ENCODE data around the gene CDC40.

DNA sequence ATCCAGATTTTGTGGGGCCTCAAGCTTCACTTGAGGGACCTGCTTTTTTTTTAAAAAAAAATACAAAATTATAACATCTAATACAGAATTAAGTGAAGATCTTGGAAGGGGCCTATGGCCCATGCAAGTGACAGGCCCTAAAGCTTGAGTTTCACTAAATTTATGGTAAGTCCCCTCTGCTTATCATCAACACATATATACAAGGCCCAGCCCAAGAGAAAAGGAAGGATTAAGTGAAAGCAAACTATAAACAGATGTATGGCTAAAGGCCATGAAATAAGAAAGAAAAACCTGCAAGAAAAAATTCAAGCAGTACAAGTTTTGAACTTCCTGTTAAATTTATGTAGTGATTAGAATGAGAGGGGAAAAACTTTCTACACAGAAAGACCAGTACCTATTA, 86.8 kb downstream of the CDC40 start:
- TF ChIP-seq, protein P1, sequence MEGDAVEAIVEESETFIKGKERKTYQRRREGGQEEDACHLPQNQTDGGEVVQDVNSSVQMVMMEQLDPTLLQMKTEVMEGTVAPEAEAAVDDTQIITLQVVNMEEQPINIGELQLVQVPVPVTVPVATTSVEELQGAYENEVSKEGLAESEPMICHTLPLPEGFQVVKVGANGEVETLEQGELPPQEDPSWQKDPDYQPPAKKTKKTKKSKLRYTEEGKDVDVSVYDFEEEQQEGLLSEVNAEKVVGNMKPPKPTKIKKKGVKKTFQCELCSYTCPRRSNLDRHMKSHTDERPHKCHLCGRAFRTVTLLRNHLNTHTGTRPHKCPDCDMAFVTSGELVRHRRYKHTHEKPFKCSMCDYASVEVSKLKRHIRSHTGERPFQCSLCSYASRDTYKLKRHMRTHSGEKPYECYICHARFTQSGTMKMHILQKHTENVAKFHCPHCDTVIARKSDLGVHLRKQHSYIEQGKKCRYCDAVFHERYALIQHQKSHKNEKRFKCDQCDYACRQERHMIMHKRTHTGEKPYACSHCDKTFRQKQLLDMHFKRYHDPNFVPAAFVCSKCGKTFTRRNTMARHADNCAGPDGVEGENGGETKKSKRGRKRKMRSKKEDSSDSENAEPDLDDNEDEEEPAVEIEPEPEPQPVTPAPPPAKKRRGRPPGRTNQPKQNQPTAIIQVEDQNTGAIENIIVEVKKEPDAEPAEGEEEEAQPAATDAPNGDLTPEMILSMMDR (IDR thresholded peaks at IDR 0.05 in 4 of 5, conservative IDR thresholded peaks at IDR 0.05 in 1 of 5): no peak
- TF ChIP-seq POLR2A (IDR thresholded peaks at IDR 0.05): no peak
